ENCODE results near the gene ANKRD10.

ANKRD10 gene

GRCh38 chr13:110850840-110851239, 64.0 kb downstream of the ANKRD10 start:
- TF ChIP-seq CTCF (IDR thresholded peaks at IDR 0.05; ENCODE audit: low read depth, low read length) = no peak
- DNase-seq = no peak

GRCh38 chr13:110850006-110850405, 64.9 kb downstream of the ANKRD10 start:
- no peak for TF ChIP-seq CTCF (IDR thresholded peaks at IDR 0.05; ENCODE audit: low read depth, low read length)
- H3K9me3 ChIP-seq (ENCODE audit: severe bottlenecking) = peaks cover 4% of the 10 kb centered on the region
- no peak for DNase-seq
- H3K27ac ChIP-seq = no peak overlapping the region
- H3K36me3 ChIP-seq = no peaks in the 10 kb centered on the region
- H3K27me3 ChIP-seq (ENCODE audit: insufficient read depth, low read depth, severe bottlenecking) = no peaks in the 10 kb centered on the region
- no peak overlapping the region for H3K4me3 ChIP-seq (ENCODE audit: low read depth, low read length)

More at GRCh38 chr13:110850840-110851239, 64.0 kb downstream of the ANKRD10 start:
- Histone ChIP-seq H3K4me3 (ENCODE audit: low read depth, low read length) (no peak overlapping the region), H3K27me3 (ENCODE audit: insufficient read depth, low read depth, severe bottlenecking) (no peaks in the 10 kb centered on the region), H3K27ac (no peak overlapping the region), H3K9me3 (ENCODE audit: severe bottlenecking) (peaks cover 4% of the 10 kb centered on the region), H3K36me3 (no peaks in the 10 kb centered on the region)

DNA sequence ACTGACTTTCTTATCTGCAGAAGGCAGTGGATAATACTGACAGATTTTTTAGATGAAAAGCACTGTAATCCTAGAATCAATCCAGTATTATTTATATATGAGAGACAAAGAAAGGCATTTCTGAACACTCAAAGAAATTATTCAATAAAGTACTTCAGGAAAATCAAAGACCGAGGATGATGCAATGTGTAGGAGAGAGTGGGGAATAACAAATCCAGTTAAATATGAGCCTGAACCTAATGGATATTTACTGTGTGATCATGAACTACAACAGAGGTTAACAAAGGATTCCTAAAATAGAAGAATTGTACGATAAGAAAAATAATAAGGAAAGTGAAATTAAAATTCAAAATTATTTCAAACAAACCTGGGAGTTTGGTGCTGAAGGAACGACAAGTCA, 69.3 kb downstream of the ANKRD10 start:
- TF ChIP-seq CTCF (IDR thresholded peaks at IDR 0.05; ENCODE audit: low read depth, low read length) = no peak
- Histone ChIP-seq H3K27ac (no peak overlapping the region), H3K36me3 (no peaks in the 10 kb centered on the region), H3K9me3 (ENCODE audit: severe bottlenecking) (peaks cover 14% of the 10 kb centered on the region), H3K4me3 (ENCODE audit: low read depth, low read length) (no peak overlapping the region), H3K27me3 (ENCODE audit: insufficient read depth, low read depth, severe bottlenecking) (no peaks in the 10 kb centered on the region)
- no peak for DNase-seq

- no peak for TF ChIP-seq CTCF (IDR thresholded peaks at IDR 0.05; ENCODE audit: low read depth, low read length)
- H3K4me3 ChIP-seq (ENCODE audit: low read depth, low read length) = no peak overlapping the region
- H3K27ac ChIP-seq = no peak overlapping the region
- no peak for DNase-seq
- no peaks in the 10 kb centered on the region for H3K27me3 ChIP-seq (ENCODE audit: insufficient read depth, low read depth, severe bottlenecking)
- peaks cover 10% of the 10 kb centered on the region for H3K9me3 ChIP-seq (ENCODE audit: severe bottlenecking)
- H3K36me3 ChIP-seq = no peaks in the 10 kb centered on the region
Measured at GRCh38 chr13:110841846-110842245, 73.0 kb downstream of the ANKRD10 start.

DNA sequence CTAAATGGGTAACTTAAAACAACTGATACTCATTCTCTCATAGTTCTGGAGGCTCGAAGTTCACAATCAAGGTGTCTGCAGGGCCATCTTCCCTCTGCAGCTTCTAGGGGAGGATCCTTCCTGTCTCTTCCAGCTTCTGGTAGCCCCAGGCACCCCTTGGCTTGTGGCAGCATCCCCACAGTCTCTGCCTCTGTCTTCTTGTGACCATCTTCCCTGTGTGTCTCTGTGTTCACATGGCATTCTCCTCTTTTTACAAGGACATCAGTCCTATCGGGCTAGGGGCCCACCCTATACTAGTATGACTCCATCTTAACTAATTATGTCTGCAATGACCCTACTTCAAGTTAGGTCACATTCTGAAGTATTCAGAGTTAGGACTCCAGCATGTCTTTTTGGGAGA, 73.5 kb downstream of the ANKRD10 start:
- Histone ChIP-seq H3K27ac (no peak overlapping the region), H3K27me3 (ENCODE audit: insufficient read depth, low read depth, severe bottlenecking) (no peaks in the 10 kb centered on the region)

More for the DNA sequence above, 73.5 kb downstream of the ANKRD10 start:
- no peak overlapping the region for H3K4me3 ChIP-seq (ENCODE audit: low read depth, low read length)
- no peaks in the 10 kb centered on the region for H3K36me3 ChIP-seq
- peaks cover 10% of the 10 kb centered on the region for H3K9me3 ChIP-seq (ENCODE audit: severe bottlenecking)
- TF ChIP-seq CTCF (IDR thresholded peaks at IDR 0.05; ENCODE audit: low read depth, low read length) = no peak
- DNase-seq = no peak
